ENCODE data around the gene ICAM1. TPM values are rescaled to one million over a fixed set of nuclear protein-coding genes. Genes with fewer than 3 reads are reported as not detected.
"Not testable (repeated sequence)": the region's sequence is repeated elsewhere in the genome, so short reads cannot be mapped to it uniquely, and the experiment has no call there.

ICAM1 gene
- total RNA-seq, 2 experiments from 2014 or later: 33.2 to 33.6 TPM

GRCh38 chr19:10233946-10234345, 37.0 kb upstream of the ICAM1 start:
- Mint-ChIP-seq H3K27ac (no peak overlapping the region), H3K4me3 (no peak overlapping the region), H3K9me3 (no peaks in the 10 kb centered on the region), H3K36me3 (peaks cover 3% of the 10 kb centered on the region), H3K4me1 (peaks cover 24% of the 10 kb centered on the region), H3K27me3 (no peaks in the 10 kb centered on the region)
- DNase-seq: no peak

GRCh38 chr19:10235003-10235402, 35.9 kb upstream of the ICAM1 start:
- Mint-ChIP-seq H3K36me3 (peaks cover 3% of the 10 kb centered on the region), H3K9me3 (no peaks in the 10 kb centered on the region), H3K4me3 (no peak overlapping the region), H3K27ac (no peak overlapping the region), H3K4me1 (peaks cover 19% of the 10 kb centered on the region), H3K27me3 (no peaks in the 10 kb centered on the region)
- DNase-seq: no peak

GRCh38 chr19:10235409-10235808, 35.5 kb upstream of the ICAM1 start:
- H3K4me3 Mint-ChIP-seq, H3K9me3 Mint-ChIP-seq, H3K27me3 Mint-ChIP-seq, H3K36me3 Mint-ChIP-seq, DNase-seq: not testable (repeated sequence)
- Mint-ChIP-seq H3K4me1 (peaks cover 19% of the 10 kb centered on the region), H3K27ac (peak overlapping the region; percentile 68)

- no peaks in the 10 kb centered on the region for H3K9me3 Mint-ChIP-seq
- peaks cover 18% of the 10 kb centered on the region for H3K4me1 Mint-ChIP-seq
- H3K27ac Mint-ChIP-seq: no peak overlapping the region
- DNase-seq: no peak
- no peak overlapping the region for H3K4me3 Mint-ChIP-seq
- H3K27me3 Mint-ChIP-seq: no peaks in the 10 kb centered on the region
- H3K36me3 Mint-ChIP-seq: peaks cover 3% of the 10 kb centered on the region
These were observed 33.2 kb upstream of the ICAM1 start for GRCh38 chr19:10237702-10238101.

GRCh38 chr19:10238172-10238783, 32.6 kb upstream of the ICAM1 start:
- no peaks in the 10 kb centered on the region for H3K9me3 Mint-ChIP-seq
- H3K27me3 Mint-ChIP-seq: no peaks in the 10 kb centered on the region
- H3K36me3 Mint-ChIP-seq: peaks cover 3% of the 10 kb centered on the region
- no peak for DNase-seq
- peaks cover 18% of the 10 kb centered on the region for H3K4me1 Mint-ChIP-seq
- no peak overlapping the region for H3K27ac Mint-ChIP-seq
- no peak overlapping the region for H3K4me3 Mint-ChIP-seq

- H3K4me1 Mint-ChIP-seq, H3K36me3 Mint-ChIP-seq, H3K4me3 Mint-ChIP-seq, H3K9me3 Mint-ChIP-seq, H3K27ac Mint-ChIP-seq, H3K27me3 Mint-ChIP-seq, DNase-seq: not testable (repeated sequence)
These were observed 29.0 kb upstream of the ICAM1 start for GRCh38 chr19:10241826-10242449.

- Mint-ChIP-seq H3K27ac (no peak overlapping the region), H3K9me3 (no peaks in the 10 kb centered on the region), H3K27me3 (no peaks in the 10 kb centered on the region), H3K4me1 (peaks cover 4% of the 10 kb centered on the region), H3K4me3 (no peak overlapping the region), H3K36me3 (no peaks in the 10 kb centered on the region)
- no peak for DNase-seq
These were observed 27.3 kb upstream of the ICAM1 start for GRCh38 chr19:10243606-10244005.

- Mint-ChIP-seq H3K9me3 (no peaks in the 10 kb centered on the region), H3K36me3 (no peaks in the 10 kb centered on the region), H3K27ac (no peak overlapping the region), H3K27me3 (no peaks in the 10 kb centered on the region), H3K4me3 (no peak overlapping the region), H3K4me1 (peaks cover 3% of the 10 kb centered on the region)
- no peak for DNase-seq
These were observed 25.6 kb upstream of the ICAM1 start for GRCh38 chr19:10245189-10245939.

- peaks cover 3% of the 10 kb centered on the region for H3K4me1 Mint-ChIP-seq
- H3K27ac Mint-ChIP-seq: no peak overlapping the region
- no peaks in the 10 kb centered on the region for H3K9me3 Mint-ChIP-seq
- DNase-seq: no peak
- no peak overlapping the region for H3K4me3 Mint-ChIP-seq
- H3K36me3 Mint-ChIP-seq: no peaks in the 10 kb centered on the region
- no peaks in the 10 kb centered on the region for H3K27me3 Mint-ChIP-seq
These were observed 24.4 kb upstream of the ICAM1 start for GRCh38 chr19:10246511-10246910.

GRCh38 chr19:10251792-10252694, 18.9 kb upstream of the ICAM1 start, which contains the start of gene MRPL4:
TSS of gene MRPL4 (plus strand) at chr19:10252214. CDS start at chr19:10252254, 40 bp downstream.
- no peaks in the 10 kb centered on the region for H3K9me3 Mint-ChIP-seq

GRCh38 chr19:10252707-10253106, 18.2 kb upstream of the ICAM1 start:
- no peak for DNase-seq
- peak overlapping the region; percentile 93 for H3K4me3 Mint-ChIP-seq

More at GRCh38 chr19:10251792-10252694, 18.9 kb upstream of the ICAM1 start, which contains the start of gene MRPL4:
- peak within 1 kb of the TSS; percentile 94 for H3K27ac Mint-ChIP-seq
- H3K27me3 Mint-ChIP-seq: no peaks in the 10 kb centered on the region
- H3K4me3 Mint-ChIP-seq: peak within 1 kb of the TSS; percentile 93
- peaks cover 17% of the 10 kb centered on the region for H3K4me1 Mint-ChIP-seq
- H3K36me3 Mint-ChIP-seq: peaks cover 32% of the 10 kb centered on the region
- DNase-seq: peak; percentile 94

GRCh38 chr19:10254244-10254643, 16.7 kb upstream of the ICAM1 start:
- DNase-seq: no peak
- Mint-ChIP-seq H3K4me3 (no peak overlapping the region), H3K27ac (peak overlapping the region; percentile 17), H3K27me3 (no peaks in the 10 kb centered on the region), H3K9me3 (no peaks in the 10 kb centered on the region), H3K4me1 (peaks cover 23% of the 10 kb centered on the region), H3K36me3 (peaks cover 48% of the 10 kb centered on the region)

More at GRCh38 chr19:10252707-10253106, 18.2 kb upstream of the ICAM1 start:
- Mint-ChIP-seq H3K27me3 (no peaks in the 10 kb centered on the region), H3K9me3 (no peaks in the 10 kb centered on the region), H3K36me3 (peaks cover 38% of the 10 kb centered on the region), H3K4me1 (peaks cover 17% of the 10 kb centered on the region), H3K27ac (peak overlapping the region; percentile 94)

- Mint-ChIP-seq H3K27me3 (no peaks in the 10 kb centered on the region), H3K36me3 (peaks cover 56% of the 10 kb centered on the region), H3K4me3 (no peak overlapping the region), H3K9me3 (no peaks in the 10 kb centered on the region), H3K27ac (no peak overlapping the region), H3K4me1 (peaks cover 29% of the 10 kb centered on the region)
- DNase-seq: no peak
These were observed 15.6 kb upstream of the ICAM1 start for GRCh38 chr19:10255358-10255757.

- Mint-ChIP-seq H3K27me3 (no peaks in the 10 kb centered on the region), H3K4me1 (peaks cover 33% of the 10 kb centered on the region), H3K4me3 (no peak overlapping the region), H3K36me3 (peaks cover 56% of the 10 kb centered on the region), H3K9me3 (no peaks in the 10 kb centered on the region), H3K27ac (no peak overlapping the region)
- DNase-seq: no peak
These were observed 14.4 kb upstream of the ICAM1 start for GRCh38 chr19:10256551-10256950.
